Right ventricle myocardium superior (tissue), 1 donor: ENCODE data around the gene ZMIZ1. TPM values are rescaled to one million over a fixed set of nuclear protein-coding genes. Genes with fewer than 3 reads are reported as not detected.

Source experiments
- ATAC-seq: fragments of 200-7000 bp; cut with Tn5 transposase; one replicate; pipeline ENCODE4 v1.9.1; 2020; ENCODE audit warnings: mild to moderate bottlenecking; ENCODE audit not compliant: poor library complexity
- DNase-seq: peaks from one replicate; pipeline ENCODE4 v3.0.0-alpha.2; 2020
- intact Hi-C: fragments of 100-400 bp; cut with DNase I; formaldehyde crosslinking; loops from one replicate; pipeline ENCODE4 v1.11.2; 2022
- total RNA-seq: library from RNA; stranded (reverse); fragmentation: NEBNext Ultra II Directional; extraction: Animal tissue kit (Norgen Biotek cat#: 25700); gene quantifications from one replicate; pipeline ENCODE4 v1.2.1, GENCODE V29; 2021
- donor health status: DM: no; HTN: yes; CAD: no; lungs with severe emphysema.

ZMIZ1 gene
- total RNA-seq, 1 donor from 2014 or later = 44.8 TPM

GRCh38 chr10:79138449-79139123 is 69.8 kb downstream of the ZMIZ1 start:
- ATAC-seq (no peak), DNase-seq (no peak)
- intact Hi-C loops = no loop called here

- ATAC-seq (peak; percentile 81), DNase-seq (peak; percentile 84)
- intact Hi-C loops = no loop called here
These were observed 70.5 kb downstream of the ZMIZ1 start for GRCh38 chr10:79139124-79139835.

DNA sequence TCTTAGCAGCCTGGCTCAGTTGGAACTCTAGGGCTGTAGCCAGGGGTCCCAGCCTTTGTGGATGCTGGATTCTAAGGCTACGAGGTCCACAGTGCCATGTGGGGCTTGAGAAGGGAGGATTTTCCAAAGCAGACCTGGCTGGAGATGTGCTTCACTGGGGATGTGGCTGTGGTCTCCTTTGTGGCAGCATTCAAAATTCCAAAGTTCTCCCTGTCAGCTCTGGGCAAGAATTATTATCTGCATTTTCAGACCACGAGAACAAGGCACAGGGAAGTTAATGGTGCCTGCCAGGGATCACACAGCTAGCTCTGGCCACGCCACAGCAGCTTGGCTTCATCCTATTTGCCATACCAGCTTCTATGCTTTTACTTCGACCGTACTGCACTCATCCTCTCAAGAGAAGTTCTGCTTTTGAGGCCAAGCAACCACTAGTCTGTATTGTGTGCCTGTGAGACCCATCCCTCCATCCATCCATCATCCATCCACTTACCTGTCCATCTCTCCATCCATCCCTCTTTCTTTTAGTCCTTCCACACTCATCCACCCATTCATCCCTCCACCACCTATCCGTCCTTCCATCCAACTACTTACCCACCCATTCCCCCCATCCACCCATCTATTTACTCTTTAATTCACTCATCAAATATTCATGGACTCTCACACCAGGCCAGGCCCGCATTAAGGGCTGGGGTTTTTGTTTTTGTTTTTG is 71.5 kb downstream of the ZMIZ1 start:
- DNase-seq (no peak), ATAC-seq (no peak)
- intact Hi-C loops = no loop called here

GRCh38 chr10:79140855-79141254 is 72.1 kb downstream of the ZMIZ1 start:
- no peak for ATAC-seq
- intact Hi-C loops = no loop called here

DNA sequence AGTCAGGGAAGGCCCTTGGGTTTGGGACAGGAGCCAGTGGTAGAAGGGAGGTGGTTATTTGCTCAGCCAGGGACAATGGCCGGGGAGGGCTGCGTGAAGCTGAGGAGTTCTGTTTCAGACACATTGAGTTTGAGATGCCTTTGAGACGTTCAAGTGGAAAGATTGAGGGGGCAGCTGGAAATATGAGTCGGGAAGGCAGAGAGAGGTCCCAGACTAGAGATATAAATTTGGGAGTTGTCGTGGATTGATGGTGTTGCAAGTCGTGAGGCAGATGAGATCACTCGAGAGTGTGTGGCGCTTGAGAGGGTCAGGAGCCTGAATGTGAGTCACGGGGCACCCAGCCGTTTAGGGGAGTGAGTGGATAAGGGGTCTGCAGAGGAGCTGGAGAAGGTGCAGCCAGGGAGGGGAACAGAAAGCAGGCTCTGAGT is 73.3 kb downstream of the ZMIZ1 start:
- ATAC-seq (no peak), DNase-seq (no peak)
- intact Hi-C loops = no loop called here

More at GRCh38 chr10:79140855-79141254, 72.1 kb downstream of the ZMIZ1 start:
- DNase-seq = no peak

DNA sequence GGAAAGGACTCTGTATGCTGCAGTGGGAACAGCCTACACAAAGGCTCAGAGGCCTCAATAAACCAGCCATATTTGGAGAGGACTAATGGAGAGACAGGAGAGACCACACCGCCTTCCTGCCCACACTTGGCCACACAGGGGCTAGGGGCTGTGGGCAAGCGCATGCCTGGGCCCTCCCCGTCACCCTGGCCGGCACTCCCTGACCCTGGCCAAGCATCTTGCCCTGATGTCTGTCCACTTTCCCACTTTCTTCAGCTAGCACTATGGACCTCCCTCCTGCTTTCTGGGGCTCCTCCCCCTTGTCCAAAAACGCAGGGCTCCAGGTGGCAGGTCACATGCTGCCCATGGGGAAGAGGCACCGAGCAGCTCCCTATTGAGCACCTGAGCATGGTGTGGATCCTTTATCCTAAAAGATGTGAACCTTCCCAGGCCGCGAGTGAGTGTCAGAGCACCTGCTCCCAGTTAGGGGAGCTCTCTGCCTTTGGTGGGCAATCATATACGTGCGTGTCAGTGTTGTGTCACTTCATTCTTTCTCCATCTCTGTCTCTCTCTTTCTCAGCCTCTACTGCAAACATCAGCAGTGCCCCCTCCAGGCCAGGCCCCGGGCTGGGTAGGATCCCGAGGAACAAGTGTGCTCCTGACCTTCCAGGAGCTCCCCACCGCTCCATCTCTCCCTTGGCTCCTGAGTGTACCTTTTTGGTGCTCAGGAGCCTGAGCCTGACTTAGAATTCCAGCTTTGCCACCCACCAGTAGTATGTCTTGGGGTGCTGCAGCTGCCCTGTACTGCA is 74.0 kb downstream of the ZMIZ1 start:
- intact Hi-C loops = no loop called here
- no peak for ATAC-seq
- no peak for DNase-seq

DNA sequence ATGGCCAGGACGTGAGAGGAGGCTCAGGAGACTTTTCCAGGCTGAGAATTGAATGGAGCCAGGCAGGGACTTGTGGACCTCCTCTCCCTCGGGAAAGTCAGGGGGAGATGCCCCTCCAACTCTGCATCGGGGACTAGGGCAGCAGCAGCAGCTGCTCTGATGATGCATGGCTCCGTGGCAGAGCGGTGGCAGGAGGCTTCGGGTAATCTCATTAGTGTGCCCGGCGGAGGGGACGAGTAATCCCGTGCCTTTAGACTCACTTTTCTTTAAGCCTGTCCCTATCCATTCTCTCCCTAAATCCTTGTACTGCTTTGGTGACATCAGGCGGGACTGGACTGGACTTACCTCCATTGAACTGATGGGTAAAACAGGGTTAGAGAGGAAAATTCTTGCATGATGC is 75.1 kb downstream of the ZMIZ1 start:
- no peak for ATAC-seq
- intact Hi-C loops = no loop called here
- no peak for DNase-seq

- no peak for DNase-seq
- no peak for ATAC-seq
- intact Hi-C loops = loop anchor here (5.0 kb wide), 1 partner anchor 72 kb away; no protein-coding TSS in a partner anchor
These were observed 75.8 kb downstream of the ZMIZ1 start for GRCh38 chr10:79144351-79145173.

DNA sequence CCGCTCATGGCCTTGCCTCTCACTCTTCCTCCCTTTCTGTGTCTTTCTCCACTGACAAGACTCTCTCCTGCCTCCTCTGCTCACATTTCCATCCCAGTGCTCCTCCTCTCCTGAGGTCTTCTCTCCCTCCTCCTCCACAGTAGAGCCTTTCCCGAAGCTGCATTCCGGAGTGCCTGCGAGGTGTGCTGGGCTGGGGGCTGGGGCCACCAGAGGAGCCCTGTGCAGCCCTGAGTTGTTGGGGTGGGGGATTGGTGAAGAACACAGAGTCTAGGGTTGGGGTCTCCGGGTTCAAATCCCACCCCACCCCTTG is 76.4 kb downstream of the ZMIZ1 start:
- no peak for ATAC-seq
- intact Hi-C loops = loop anchor here (5.0 kb wide), 1 partner anchor 73 kb away; no protein-coding TSS in a partner anchor
- no peak for DNase-seq

- intact Hi-C loops = loop anchor here (5.0 kb wide), 1 partner anchor 73 kb away; no protein-coding TSS in a partner anchor
- no peak for ATAC-seq
- DNase-seq = no peak
These were observed 77.0 kb downstream of the ZMIZ1 start for GRCh38 chr10:79145517-79146470.

DNA sequence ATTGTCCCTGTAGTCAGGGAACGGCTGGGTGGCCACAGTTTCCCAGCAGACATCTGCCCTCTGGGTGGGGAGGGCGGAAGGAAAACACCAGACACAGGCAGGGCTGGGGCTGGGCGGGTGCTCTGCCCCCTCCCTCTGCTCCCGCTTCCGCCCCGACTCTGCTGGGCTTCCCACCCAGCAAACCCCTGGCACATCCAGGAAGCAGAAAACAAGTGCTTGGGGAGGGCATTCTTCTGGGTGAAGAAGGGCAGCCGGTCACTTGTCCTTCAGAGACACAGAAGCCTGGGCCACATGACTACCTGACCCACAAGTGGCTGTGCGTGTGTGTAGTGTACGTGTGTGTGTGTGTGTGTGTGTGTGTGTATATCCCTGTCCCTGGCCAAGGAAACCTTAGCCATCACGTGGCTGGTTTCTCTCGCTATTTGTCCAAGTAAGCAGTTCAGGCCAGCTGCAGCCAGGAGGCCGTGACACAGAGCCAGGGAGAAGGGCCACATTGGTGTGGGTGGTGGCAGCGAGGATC is 77.9 kb downstream of the ZMIZ1 start:
- peak; percentile 35 for ATAC-seq
- DNase-seq = peak; percentile 82
- intact Hi-C loops = loop anchor here (5.0 kb wide), 1 partner anchor 74 kb away; no protein-coding TSS in a partner anchor

DNA sequence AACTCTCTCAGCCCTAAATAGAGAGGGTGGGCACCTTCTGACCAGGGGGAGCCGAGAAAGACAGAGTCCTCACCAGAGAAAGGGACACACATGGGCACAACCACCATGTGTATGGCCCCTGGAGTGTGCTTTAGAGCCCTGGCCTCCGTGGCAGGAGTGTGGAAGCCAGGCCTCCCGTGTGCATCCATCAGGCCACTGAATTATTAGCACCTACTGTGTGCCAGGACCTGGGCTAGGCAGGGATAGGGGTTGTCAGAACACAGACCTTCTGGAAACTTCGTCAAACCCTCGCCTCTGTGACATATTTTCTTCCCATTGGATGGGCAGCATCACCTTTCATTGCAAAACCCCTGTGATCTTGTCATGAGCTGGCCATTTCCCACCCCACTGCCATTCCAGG is 78.5 kb downstream of the ZMIZ1 start:
- DNase-seq = no peak
- ATAC-seq = no peak
- intact Hi-C loops = loop anchor here (5.0 kb wide), 1 partner anchor 75 kb away; no protein-coding TSS in a partner anchor

- intact Hi-C loops = loop anchor here (5.0 kb wide), 1 partner anchor 76 kb away; no protein-coding TSS in a partner anchor
- DNase-seq = no peak
- no peak for ATAC-seq
These were observed 79.2 kb downstream of the ZMIZ1 start for GRCh38 chr10:79147796-79148451.

DNA sequence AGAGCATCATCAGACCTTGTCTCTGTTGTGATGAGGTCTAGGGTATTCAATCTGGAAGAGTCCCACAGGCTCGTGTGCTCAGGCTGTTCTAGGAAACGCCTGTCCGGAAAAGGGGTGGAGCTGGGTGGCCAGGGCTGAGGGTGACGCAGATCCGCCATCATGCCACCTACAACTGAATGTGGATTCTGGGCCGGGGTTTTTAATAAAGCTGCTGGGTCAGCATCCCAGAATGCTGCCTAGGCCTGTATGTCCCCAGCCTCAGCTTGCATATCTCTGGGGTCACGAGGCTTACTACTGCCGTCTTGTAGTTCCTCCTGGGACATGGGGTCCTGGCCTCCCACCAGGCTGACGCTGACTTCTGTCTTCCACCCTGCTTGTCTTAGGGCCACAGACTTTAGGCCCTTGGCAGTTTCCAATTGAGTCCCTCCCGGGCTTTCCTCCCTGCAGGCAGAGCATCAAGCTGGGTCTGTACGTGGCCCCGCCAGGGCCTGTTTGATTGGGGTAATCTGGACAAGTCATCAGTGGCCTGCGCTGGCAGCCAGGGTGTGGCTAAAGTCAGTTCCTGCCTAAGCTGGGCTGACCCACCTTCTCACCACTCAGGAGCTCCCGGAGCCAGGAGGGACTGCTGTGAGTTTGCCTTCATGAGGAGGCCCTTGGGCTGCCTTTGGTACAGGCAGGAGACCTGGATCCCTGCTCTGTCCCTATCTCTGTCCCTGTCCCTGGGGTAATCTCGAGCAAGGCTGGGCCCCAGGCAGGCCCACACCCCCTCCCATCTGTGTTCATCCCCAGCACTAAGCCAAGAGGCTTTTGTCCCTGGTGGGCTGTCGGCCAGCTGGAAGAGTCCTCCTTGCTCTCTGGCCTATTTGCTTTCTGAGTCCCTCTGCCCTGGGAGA is 79.9 kb downstream of the ZMIZ1 start:
- ATAC-seq = peak; percentile 56
- intact Hi-C loops = loop anchor here (5.0 kb wide), 1 partner anchor 76 kb away; no protein-coding TSS in a partner anchor
- DNase-seq = peak; percentile 90

- intact Hi-C loops = loop anchor here (5.0 kb wide), 1 partner anchor 77 kb away; no protein-coding TSS in a partner anchor
- DNase-seq (no peak), ATAC-seq (no peak)
These were observed 80.5 kb downstream of the ZMIZ1 start for GRCh38 chr10:79149345-79149661.
